Sciatic nerve (tissue), 2 donors: Measurements from ENCODE around the gene VPS41. TPM values are rescaled to one million over a fixed set of nuclear protein-coding genes. Genes with fewer than 3 reads are reported as not detected.

Experiments used
- ATAC-seq: fragments of 200-7000 bp; cut with Tn5 transposase; one replicate; pipeline ENCODE4 v1.9.1; 2020; ENCODE audit warnings: mild to moderate bottlenecking, moderate library complexity
- DNase-seq: peaks from one replicate; pipeline ENCODE4 v3.0.0-alpha.2; 2020; ENCODE audit warnings: low spot score
- intact Hi-C: fragments of 100-400 bp; cut with DNase I; formaldehyde crosslinking; loops from one replicate; pipeline ENCODE4 v1.14.2; 2022
- total RNA-seq: library from RNA; stranded (reverse); fragmentation: NEBNext Ultra II Directional; extraction: Animal tissue kit (Norgen Biotek cat#: 25700); gene quantifications from one replicate; pipeline ENCODE4 v1.2.1, GENCODE V29; 2021
- donor health status: DM: no; HTN: no; CAD: no.
- donor health status: DM: no; HTN: no; CAD: no.

VPS41 gene
- total RNA-seq, 1 donor from 2014 or later, result 91.5 TPM

GRCh38 chr7:38699471-38699870, 209.5 kb downstream of the VPS41 start:
- DNase-seq (no peak), ATAC-seq (peak; percentile 32)
- intact Hi-C loops, result no loop called here

- no peak for ATAC-seq
- DNase-seq, result no peak
Measured at GRCh38 chr7:38694326-38694725, 214.7 kb downstream of the VPS41 start.

GRCh38 chr7:38686888-38687287, 222.1 kb downstream of the VPS41 start:
- intact Hi-C loops, result no loop called here
- ATAC-seq (no peak), DNase-seq (no peak)

More at GRCh38 chr7:38694326-38694725, 214.7 kb downstream of the VPS41 start:
- intact Hi-C loops, result no loop called here

DNA sequence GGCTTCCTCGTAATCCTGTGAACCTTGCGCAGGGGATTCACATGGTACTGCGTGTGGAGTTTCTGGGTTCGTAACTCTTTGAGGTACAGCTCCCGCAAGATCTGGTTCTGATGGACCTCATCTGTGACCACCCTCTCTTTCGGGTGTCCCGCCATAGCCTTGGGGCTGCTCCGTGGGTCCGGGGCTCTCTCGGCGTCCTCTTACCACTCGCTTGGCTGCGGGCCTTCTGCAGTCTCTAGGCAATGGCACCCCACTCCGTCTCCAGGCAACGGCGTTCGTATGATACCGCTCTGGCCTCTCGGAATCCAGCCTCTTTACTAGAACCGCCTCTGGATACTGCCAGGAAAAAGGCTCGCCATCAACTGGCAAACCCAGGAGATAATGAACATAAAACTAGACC, 223.1 kb downstream of the VPS41 start:
- intact Hi-C loops, result no loop called here
- DNase-seq (no peak), ATAC-seq (no peak)

- ATAC-seq, result no peak
- no peak for DNase-seq
- intact Hi-C loops, result no loop called here
Measured at GRCh38 chr7:38682606-38683005, 226.4 kb downstream of the VPS41 start.

DNA sequence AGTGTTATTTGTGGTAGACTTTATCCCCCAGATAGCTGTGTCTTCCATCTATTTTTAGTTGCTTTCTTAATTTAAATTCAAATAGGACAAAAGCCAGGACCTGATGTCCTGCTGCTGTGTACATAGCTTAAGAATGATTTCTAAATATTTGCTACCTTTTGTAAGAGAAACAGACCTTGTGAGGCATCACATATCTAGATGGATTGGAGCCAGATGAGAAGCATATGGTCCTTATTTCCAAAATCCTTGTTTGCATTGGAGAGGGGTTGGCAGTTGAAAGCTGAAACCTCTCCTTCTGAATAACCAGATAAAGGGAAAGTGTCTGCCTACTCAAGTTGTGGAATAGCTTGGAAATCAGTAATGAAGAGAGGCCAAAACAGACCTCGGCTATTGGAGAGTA, 227.1 kb downstream of the VPS41 start:
- DNase-seq, result no peak
- no peak for ATAC-seq
- intact Hi-C loops, result no loop called here

- intact Hi-C loops, result no loop called here
Measured at GRCh38 chr7:38679419-38679818, 229.6 kb downstream of the VPS41 start.

DNA sequence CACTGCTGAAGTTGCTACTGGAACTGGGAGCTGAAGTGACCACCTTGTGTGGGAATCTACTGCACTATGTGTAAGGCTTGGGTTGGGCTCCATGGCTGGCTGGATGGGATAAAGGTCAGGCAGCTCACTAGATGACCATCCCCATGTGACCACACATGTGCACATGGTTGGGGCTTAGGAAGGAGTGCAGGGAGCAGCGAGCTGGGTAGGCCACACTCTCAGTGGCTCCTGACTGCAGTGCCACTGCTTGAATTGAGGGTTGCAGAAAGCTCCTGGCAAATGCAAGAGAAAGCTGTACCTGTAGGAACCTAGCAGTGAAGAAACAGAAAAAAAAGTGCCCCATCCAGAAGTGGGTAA, 230.3 kb downstream of the VPS41 start:
- no peak for ATAC-seq
- intact Hi-C loops, result no loop called here

More at GRCh38 chr7:38679419-38679818, 229.6 kb downstream of the VPS41 start:
- no peak for ATAC-seq
- no peak for DNase-seq

GRCh38 chr7:38677981-38678697, 230.9 kb downstream of the VPS41 start:
- DNase-seq (no peak), ATAC-seq (no peak)
- intact Hi-C loops, result no loop called here

More for the DNA sequence above, 230.3 kb downstream of the VPS41 start:
- DNase-seq, result no peak

GRCh38 chr7:38675494-38676106, 233.4 kb downstream of the VPS41 start:
- ATAC-seq (peak; percentile 58), DNase-seq (no peak)
- intact Hi-C loops, result no loop called here

GRCh38 chr7:38674513-38674912, 234.5 kb downstream of the VPS41 start:
- ATAC-seq, result no peak
- no peak for DNase-seq
- intact Hi-C loops, result no loop called here

DNA sequence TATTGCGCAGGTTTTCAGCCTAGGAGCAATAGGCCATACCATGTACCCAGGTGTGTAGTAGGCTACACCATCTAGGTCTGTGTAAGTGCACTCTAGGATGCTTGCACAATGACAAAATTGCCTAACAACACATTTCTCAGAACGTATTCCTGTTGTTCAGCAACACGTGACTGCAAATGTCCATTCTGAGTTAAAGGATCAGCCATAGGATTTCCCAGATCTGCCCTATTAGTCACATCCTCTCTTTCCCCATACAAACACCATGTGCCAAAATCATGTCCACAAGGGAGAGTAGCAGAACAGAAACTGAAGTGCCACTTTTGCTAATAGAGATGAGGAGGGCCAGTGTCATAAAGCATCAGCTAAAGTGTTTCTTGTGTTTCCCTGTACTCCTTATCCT, 235.2 kb downstream of the VPS41 start:
- no peak for ATAC-seq

More for the DNA sequence above, 235.2 kb downstream of the VPS41 start:
- intact Hi-C loops, result no loop called here
- DNase-seq, result no peak

Other genes with a start within 250 kb of the VPS41 start
- 2.9 TPM for gene POU6F2, start 68.7 kb upstream of the VPS41 start, total RNA-seq